GM21737 (cell line): Measurements from ENCODE around the gene IFI27L2.

ENCODE experiments used
- ATAC-seq: cut with Tn5 transposase; IDR thresholded peaks from one replicate; pipeline ENCODE4 v1.9.1; 2021; ENCODE audit warnings: mild to moderate bottlenecking, moderate library complexity; ENCODE audit not compliant: unreplicated experiment

IFI27L2 gene

GRCh38 chr14:94153750-94154342, 24.4 kb upstream of the IFI27L2 start:
- ATAC-seq = no peak

DNA sequence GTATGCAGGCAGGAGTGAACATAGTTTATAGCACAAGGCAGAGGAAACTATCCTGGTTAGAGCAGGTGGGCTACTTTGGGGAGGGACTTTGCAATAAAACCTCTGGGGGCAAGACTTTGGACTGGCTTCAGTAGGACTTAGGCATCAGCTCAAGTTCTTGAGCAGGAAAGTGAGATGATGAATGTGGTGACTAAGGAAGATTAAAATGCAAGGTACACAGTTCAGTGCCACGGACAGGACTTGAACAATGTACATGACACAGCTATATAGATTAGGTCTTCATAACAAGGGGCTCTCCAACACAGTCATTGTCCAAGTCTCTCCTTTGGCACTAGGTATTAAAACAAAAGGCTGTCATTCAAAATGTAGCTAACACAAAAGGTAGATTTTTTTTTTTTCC, 23.3 kb upstream of the IFI27L2 start:
- no peak for ATAC-seq

DNA sequence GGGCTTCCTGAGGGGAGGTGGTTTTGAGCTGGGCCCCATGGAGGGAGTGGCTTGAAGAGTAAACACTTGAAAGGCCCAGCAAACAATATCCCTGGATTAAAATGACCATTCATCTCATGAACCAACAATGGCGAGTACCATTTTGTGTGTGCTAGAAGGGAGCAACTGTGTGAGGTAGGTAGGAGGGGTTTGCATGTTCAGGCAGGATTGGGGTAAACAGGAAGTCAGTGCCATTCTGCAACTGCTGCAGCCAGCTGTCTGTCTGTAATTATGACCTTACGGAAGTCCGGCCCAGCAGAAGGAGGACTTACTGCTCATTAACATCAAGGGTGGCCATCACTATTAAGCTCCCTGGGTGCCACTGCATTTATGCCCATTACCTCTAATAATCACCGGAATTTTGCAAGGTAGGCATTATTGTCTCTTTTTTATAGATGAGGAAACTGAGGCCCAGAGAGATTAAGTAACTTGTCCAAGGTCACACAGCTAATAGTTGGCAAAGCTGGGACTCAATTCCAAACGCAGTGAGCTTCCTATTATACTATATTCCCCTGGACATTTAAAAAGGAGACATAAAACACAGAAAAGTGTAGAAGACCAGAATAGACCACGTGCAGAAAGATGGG, 16.6 kb upstream of the IFI27L2 start:
- no peak for ATAC-seq

- ATAC-seq = no peak
Measured at GRCh38 chr14:94144765-94145164, 15.4 kb upstream of the IFI27L2 start.

GRCh38 chr14:94143711-94144110, 14.3 kb upstream of the IFI27L2 start:
- no peak for ATAC-seq

- no peak for ATAC-seq
Measured at GRCh38 chr14:94143239-94143638, 13.8 kb upstream of the IFI27L2 start.

GRCh38 chr14:94142836-94143235, 13.4 kb upstream of the IFI27L2 start:
- no peak for ATAC-seq

DNA sequence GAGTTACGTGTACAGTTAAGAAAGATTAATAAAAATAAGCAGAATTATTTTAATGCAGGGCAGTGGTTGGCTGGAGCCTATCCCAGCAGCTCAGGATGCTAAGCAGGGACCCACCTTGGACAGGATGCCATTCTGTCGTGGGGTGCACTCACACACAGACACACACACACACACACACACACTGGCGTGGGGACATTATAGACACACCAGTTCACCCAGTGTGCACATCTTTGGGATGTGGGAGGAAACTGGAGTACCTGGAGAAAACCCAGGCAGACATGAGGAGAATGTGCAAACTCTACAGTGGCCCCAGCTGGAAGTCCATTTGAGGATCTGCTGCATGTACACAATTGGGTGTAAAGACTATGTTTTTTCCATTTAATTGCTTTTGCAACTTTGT, 12.8 kb upstream of the IFI27L2 start:
- ATAC-seq = no peak

DNA sequence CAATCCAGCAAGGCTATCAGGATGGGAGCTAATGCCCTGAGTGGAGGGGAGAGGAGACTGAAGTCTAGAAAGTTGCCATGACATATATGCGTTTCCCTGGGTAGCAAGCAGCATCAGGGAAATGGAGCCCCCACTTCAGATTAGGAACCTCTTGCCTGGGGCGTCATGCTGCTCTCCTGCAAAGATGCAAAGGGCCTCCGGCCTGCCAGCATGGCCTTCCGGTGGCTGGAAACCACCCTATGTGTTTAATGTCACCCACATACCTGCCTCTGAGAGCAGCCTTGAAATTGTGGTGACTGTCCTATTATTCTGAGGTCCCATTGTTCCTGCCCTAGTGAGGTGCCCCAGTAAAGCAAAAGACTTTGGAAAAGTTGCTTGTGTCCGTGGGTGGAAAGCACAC, 10.0 kb upstream of the IFI27L2 start:
- no peak for ATAC-seq

DNA sequence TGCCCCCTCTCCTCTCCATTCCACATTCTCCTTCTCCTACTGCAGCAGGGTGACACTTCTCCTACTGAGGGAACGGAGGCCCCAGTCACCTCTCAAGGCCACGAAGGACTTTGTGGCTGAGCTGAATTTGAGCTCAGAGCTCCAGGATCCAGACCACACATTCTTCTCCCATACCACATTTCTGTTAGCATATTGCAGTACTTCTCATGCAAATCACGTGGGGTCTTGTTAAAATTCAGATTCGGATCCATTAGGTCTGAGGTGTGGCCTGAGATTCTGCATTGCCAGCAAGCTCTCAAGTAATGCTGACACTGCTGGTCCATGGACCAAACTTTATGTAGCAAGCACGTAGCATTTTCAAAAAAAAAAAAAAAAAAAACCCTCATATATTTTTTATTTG, 9.6 kb upstream of the IFI27L2 start:
- ATAC-seq = no peak

- ATAC-seq = no peak
Measured at GRCh38 chr14:94138251-94138650, 8.8 kb upstream of the IFI27L2 start.

DNA sequence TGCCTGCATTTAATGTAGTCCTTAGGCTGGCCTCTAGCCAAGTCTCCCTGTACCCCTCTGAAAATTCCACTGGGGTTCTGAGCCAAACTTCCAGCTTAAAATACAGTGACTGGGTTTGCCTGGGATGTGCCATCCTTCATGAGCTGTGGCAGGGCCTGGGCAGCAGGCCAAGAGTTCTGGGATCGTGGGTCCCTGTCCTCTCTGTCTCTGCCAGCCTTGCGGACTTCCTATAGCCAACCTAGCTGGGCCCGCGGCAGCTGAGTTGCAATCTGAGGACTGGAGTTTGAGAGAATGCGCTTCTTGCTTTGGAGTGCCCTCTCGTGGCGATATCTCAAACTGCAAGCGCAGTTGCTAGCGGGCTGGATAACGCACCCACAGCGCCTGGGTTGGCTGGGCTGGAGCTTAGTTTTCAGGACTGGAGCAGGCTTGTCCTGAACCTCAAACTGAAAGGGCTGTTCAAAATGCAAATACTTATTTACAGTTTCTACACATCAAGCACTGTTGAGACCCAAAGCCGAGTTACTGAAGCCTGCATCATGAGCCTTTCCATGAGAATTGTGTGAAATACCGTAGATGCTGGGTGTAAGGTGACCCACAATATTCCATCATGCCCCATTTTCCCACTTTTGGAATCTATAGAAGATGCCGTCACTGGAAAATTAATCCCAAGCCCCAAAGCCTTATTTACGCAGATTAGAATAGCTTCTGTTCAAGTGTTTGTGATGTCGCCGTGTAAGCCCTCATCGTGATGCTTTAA, 7.3 kb upstream of the IFI27L2 start:
- peak; percentile 82 for ATAC-seq

DNA sequence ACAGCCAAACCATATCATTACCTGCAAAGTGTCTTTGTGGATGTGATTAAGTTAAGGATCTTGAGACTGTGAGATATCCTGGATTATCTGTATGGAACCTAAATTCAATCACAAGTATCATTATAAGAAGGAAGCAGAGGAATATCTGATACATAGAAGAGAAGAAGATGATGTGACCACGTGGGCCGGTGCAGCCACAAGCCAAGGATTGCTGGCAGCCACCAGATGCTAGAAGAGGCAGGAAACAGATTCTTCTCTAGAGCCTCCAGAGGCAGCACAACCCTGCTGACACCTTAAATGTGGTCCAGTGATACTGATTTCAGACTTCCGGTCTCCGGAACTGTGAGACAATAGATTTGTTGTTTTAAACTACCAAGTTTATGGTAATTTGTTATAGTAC, 6.1 kb upstream of the IFI27L2 start:
- no peak for ATAC-seq

- no peak for ATAC-seq
Measured at GRCh38 chr14:94132285-94132887, 3.0 kb upstream of the IFI27L2 start.

DNA sequence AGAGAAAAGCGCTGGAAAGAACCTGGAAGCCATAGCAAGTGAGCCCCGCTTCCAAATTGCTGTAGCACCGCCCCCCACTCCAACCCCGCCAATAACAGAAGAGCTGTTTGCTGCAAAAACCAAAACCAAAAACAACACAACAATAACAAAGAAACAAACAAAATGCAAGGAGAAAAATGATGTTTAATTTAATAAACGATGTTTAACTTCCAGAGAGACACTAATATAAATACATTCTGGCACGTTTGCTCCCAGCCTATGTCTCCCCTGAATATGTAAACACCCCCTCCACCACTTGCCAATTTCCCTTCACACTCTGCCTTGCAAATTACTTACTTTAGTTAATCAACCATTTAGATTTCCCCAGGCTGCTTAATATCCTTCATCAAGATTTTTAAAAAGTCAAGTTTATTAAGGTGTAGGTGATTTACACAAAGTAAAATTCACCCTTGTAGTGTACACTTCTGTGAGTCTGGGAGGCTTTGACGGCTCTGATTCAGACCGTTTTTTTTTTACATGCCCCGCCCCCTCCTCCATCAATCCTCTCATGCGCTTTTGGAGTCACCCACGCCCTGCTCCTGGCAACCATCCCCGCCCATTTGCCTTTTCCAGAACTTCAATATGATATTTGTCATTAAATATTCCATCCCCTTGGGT, 482 bp upstream of the IFI27L2 start:
- ATAC-seq = no peak

DNA sequence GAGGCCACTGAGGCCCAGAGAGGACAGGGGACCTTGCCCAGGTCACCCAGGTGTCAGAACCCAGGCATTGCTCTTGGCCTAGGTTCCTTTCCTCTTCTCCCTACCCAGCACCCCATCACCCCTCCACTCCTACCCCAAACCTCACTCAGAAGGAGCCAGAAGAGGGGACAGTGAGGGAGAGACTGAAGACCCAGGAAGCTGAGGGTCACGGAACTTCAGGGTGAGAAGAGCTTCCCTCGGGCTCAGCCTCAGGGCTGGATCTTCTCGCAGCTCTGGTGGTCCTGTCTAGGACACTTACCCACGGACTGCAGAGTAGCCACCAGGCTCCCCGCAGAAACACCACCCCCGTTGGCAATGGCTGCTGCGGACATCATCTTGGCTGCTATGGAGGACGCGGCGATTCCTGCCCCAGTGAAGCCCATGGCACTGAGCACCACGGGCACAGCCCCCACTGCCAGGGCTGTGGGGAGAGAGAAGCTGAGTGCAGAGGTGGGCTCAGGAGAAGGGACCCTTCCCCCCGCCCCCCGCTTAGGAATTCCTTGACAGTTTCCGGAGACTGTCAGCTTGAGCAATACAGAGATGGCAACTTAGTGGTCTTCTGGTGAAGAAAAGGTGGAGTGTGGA, 1.1 kb downstream of the IFI27L2 start:
- ATAC-seq = no peak

GRCh38 chr14:94127330-94127729, 2.1 kb downstream of the IFI27L2 start:
- ATAC-seq = no peak

DNA sequence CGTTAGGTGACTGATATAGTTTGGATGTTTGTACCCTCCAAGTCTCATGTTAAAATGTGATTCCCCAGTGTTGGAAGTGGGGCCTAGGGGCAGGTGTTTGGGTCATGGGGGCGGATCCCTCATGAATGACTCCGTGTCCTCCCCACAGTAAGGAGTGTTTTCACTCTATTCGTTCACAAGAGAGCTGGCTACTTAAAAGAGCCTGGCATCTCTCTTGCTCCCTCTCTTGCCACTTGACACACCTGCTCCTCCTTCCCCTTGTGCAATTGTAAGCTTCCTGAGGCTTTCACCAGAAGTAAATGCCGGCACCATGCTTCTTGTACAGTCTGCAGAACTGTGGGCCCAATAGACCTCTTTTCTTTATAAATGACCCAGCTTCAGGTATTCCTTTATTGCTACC, 2.6 kb downstream of the IFI27L2 start:
- no peak for ATAC-seq

- ATAC-seq = no peak
Measured at GRCh38 chr14:94126419-94126677, 3.1 kb downstream of the IFI27L2 start.

DNA sequence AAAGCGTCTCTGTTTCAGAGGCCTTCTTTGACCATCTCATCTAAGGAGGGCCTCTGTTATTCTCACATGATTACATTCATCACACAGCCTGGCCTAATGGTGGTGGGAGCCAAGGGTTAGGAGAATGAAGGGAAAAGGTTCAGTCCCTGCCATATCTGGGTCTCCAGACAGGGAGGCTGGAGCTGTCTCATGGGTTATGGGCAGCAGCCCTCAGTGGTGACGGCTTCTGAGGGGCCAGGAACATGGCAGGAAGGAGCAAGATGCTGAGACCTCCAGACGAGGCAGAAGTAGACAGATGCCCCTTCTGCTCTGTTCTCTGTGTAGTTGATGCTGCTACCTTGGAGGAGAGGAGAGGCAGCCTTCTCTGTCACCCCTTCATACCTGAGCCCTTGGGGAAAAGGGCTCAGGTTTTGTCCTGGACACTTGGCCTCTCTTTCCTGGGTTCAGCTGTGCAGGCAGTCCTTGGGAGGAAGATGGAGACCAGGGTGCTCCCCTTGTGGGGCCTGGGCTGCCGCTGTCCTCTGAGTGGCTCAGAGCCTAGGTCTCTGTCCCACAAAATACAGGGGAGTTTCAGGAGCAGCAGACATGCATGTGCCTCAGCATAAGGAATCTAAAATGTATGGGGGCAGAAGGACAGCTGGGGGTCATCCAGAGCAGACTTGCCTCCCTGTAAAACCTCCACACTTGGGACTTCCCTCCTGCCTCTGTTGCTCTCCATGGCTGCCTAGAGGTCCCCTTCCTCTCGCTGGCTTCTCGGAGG, 3.6 kb downstream of the IFI27L2 start:
- ATAC-seq = no peak
